CMK (cell line): ENCODE measurements around the gene DOLPP1.
A peak's percentile ranks its signal among the peaks of the same experiment; 100 is the strongest.
"Not testable (repeated sequence)": the region's sequence is repeated elsewhere in the genome, so short reads cannot be mapped to it uniquely, and the experiment has no call there.

Experiments used
- DNase-seq: peaks from one replicate; pipeline ENCODE4 v3.0.0-alpha.2; 2010; ENCODE audit warnings: low read depth

Gene DOLPP1, protein sequence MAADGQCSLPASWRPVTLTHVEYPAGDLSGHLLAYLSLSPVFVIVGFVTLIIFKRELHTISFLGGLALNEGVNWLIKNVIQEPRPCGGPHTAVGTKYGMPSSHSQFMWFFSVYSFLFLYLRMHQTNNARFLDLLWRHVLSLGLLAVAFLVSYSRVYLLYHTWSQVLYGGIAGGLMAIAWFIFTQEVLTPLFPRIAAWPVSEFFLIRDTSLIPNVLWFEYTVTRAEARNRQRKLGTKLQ

DNA sequence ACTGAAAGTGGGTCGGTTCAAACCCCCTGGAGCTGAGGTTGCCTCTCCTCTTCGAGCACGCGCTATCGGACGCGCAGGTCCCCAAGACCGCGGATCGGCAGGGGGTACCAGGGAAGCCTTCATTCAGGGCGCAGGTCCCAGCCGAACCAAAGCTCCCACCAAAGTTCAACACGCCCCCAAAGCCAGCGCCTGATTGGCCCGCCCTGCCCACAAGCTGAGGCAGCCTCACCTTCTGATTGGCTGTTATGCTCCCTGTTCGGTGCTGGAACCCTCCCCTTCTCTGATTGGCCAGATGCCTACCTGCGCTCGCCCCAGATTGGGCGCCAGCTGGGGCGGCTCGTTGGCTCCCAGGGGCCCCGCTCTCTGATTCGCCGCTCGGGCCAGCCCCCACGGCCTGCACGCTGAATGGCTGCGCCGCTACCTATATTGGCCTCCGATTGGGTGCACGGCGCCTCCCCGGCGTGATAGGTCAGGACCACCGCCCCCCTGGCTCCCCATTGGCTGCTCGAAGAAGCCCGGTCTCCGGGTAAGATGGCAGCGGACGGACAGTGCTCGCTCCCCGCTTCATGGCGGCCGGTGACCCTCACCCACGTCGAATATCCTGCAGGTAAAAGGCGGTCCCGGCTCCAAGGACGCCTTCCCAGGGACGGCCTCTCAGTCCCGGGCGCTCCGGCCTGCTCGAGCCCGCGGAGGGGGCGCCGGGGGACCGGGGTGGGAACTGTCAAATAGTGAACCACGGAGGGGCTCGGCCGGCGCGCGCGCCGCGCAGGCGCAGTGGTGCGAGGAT lies at the start of gene DOLPP1:
Gene DOLPP1 (plus strand): TSS at position 511 of the 787 bp plus-strand sequence. CDS start 21 bp downstream, at position 532.
- peak; percentile 98 for DNase-seq

DNA sequence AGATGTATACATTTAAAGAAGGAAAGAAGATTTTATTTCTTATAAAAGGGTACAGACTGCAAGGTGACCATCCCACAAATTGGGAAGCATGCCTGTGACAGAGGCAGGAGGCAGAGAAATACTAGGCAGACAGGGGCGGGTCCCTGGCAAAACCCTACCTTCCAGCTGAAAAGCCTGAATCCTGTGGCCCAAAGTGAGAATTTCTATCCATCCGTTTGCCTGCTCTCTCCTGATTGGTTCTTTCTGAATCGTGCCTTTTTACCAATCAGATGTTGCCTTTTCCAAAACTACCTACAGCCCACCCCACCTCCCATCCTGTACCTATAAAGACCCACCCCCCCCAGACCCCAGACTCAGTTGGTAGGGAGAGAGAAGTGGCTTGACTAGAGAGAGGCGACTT lies 49.4 kb upstream of the DOLPP1 start:
- no peak for DNase-seq

DNA sequence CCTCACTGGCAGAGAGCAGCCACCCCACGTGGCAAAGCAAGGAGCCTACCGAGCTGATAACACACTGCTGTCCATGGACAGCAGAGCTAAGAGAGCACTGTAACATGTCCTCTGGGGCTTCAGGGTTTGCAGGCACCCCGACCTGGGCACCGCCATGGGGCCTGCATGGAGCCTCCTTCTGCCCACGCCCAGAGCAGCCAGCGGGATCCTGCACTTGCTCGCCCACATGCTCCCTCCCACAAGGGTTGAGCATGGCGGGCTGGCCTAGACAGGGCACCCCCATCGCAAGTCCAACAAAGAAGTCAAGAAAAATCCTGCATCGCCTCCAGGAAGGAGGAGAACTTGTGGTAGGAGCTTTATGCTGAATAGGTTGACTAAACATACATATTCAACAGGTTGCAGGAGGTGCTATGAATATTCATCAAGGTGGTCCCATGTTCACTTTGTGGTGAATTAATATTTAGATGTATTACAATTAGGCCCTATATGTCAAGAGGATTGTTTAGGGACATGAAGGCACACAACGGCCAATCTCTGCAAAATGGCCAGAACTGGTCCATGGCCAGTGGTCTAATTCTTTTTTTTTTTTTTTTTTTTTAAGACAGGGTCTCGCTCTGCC lies 48.3 kb upstream of the DOLPP1 start:
- DNase-seq: no peak

DNA sequence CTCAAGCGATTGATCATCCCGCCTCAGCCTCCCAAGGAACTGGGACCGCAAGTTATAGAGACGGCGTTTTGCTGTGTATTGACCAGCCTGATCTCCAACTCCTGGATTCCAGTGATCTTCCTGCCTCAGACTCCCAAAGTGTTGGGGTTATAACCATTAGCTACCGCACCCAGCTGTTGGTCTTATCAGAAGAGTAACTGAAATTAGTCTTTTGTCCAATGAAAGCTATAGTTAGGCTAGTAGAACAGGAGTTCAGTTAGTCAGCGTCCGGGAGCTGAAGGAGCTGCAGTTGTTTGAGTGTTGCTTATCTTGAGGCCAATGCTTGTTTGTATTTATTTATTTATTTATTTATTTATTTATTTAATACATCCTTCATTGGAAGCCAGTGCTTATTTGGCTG lies 47.7 kb upstream of the DOLPP1 start:
- DNase-seq: no peak

DNA sequence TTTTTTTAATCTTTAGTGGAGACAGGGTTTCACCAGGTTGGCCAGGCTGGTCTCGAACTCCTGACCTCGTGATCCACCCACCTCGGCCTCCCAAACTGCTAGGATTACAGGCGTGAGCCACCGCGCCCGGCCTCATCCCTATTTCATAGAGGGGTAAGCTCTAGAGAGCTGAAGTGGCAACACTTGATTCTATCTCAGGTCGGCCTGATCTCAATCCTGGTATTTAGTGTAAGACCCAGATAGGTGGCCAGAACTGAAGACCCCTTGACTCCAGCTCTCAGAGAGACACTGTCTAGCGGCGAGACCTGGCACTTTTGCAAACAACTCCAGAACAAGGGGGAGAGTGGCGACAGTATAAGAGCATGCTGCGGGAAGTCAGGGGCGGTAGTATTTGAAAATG lies 45.1 kb upstream of the DOLPP1 start:
- not testable (repeated sequence) for DNase-seq

DNA sequence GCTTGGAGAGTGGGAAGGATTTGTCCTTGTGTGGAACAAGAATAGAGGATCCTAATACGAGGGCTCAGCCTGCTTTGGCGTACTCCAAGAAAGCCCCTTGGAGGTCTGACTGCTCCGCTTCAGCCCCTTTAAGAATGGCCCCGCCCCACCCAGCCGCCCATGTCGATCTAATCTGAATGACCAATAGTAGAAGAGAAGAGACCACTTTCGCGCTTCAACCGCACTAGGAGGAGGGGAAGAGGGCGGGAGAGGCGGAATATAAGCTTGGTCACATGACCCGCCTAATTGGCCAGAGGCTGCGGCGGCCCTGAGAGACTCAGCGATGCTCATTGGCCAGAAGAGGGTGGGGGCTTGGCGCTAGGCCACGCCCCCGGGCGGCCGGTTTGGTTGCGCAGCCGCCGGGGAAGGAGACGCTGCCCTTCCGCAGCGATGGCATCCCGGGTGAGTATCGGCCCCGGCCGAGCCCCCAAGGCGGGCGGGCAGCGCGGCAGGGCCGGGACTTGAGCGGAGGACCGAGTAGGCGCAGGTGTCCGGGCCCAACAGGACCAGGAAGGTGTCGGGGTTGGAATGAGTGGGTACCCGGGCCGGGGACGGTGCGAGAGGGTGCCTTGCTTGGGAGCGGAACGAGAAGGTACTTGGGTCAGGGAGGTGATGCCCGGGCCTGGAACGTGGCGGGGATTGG lies 44.5 kb upstream of the DOLPP1 start, which contains the start of gene MIGA2:
Gene MIGA2 (plus strand): TSS at position 386 of the 682 bp plus-strand sequence. CDS start 3,969 bp downstream, outside the sequence.
- peak; percentile 95 for DNase-seq

DNA sequence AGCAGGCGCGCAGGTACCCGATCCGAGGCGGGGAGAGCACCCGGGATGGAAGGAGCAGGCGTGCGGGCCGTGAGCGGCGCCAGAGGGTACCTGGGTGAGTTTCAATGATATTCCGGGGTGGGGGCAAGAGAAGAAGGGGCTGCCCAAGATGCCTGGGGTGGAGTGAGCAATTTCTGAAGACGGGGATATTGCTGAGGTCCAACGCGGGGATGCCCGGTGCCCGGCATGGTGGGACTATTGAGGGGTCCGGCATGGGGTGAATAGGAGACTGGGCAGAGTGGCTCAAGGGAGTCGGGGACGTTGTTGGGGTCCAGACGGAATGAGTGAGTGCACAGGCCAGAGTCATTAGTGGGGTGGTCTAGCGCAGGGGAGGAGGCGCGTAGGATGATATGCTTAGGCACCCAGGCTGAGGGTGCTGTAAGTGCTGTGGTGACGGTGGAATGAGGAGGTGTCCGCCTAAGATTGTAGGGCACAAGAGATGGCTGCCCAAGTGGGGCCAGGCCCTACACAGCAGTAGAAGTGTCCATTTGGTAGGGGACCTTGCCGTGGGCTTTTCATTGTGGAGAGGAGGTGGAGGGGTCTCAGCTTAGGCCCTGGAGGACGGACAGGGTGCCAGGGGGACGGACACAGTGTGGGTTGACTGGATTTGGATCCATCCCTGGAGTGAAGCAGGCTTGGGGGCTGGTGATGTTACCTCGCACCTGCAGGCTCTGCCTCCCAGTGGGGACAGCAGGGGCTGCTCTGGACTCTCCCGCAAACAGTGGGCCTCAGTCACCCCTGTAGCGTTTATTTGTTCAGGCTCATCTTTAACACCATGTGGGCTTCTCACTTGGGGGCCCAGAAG lies 43.8 kb upstream of the DOLPP1 start:
- DNase-seq: no peak

DNA sequence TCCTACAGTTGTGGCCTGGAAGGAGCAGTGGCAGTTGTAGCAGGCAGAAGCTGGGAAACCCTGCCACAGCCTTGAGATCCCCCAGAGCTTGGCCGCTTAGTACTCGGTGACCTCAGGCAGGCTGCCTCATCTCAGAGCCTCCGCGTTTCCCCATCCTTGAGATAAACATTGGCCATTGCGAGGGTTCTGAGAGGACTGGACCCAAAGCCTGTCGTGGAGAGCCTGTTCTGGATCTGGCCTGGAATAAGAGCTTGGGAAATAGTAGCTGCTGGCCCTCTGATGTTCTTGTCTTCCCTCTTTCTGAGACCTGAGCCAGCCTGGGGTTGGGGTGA lies 43.2 kb upstream of the DOLPP1 start:
- no peak for DNase-seq

DNA sequence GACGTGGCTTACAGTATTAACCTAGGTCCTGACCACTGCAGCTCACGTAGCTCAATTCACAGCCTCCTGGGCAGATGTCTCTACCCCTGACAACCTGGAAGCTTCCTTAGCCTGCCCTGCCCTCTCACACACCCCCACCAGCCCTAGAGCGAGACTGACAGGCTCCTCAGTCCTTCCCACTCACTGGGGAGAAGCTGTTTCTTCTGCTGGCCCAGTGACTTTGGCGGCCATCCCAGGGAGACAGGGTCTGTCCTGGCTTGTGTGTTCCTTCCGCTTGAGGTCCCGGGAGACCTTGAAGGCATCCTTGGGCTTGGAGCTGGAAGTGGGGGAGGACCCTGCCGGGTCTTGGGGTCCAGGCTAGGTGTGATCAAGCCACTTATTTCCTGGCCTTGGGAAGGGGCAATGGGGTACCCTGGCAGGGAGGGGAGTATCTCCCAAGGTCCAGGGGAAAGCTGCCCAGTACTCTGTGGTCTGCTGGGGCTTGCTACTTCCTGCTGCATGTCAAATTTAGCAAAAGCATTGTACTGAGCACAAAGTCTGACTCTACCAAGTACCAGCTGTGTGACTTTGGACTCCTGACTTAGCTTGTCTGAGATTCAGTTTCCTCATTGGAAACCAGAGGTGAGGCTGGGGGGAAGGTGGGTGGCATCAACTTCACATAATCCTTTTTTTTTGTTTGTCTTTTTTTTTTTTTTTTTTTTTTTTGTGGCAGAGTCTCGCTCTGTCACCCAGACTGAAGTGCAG lies 42.6 kb upstream of the DOLPP1 start:
- no peak for DNase-seq

DNA sequence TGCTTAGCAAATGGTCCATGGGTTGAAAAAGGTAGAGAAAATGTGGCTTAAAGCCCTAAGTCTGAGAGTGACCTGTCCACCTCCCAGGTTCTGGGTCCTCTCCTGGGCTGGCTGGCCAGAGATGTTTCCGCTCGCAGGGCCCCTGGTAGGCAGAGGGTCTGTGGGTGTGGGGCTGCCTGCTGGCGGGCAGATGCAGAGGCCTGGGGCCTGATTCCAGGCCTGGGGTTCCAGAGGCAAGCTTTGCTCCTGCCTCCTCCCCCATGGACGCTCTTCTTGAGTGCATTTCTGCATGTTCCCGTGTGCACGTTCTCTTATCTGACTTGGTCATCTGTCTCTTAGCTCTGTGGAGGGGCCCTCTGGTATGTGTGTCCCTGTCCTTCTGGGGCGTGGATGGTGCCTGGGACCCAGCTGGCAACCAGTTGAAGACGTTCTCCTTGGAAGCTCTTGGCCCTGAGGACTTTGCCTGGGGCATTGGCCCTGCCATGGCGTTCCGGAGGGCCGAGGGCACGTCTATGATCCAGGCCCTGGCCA lies 40.7 kb upstream of the DOLPP1 start:
- no peak for DNase-seq

DNA sequence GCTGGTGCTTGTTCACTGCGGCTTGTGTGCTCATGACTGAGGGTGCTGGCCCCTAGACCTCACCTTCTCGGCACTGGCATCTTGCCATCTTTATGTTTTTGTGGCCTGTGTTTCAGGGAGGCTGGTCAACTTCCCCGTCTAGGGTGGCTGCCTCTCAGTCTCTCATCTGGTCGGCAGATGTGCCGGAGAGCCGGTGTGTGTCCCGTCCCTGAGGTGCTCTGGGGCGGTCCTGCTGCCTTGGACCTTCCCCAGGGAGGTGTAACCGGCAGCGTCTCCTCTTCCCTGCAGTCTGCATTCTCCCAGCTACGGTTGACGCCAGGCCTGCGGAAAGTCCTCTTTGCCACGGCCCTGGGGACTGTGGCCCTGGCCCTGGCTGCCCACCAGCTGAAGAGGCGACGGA lies 38.9 kb upstream of the DOLPP1 start:
- no peak for DNase-seq

DNA sequence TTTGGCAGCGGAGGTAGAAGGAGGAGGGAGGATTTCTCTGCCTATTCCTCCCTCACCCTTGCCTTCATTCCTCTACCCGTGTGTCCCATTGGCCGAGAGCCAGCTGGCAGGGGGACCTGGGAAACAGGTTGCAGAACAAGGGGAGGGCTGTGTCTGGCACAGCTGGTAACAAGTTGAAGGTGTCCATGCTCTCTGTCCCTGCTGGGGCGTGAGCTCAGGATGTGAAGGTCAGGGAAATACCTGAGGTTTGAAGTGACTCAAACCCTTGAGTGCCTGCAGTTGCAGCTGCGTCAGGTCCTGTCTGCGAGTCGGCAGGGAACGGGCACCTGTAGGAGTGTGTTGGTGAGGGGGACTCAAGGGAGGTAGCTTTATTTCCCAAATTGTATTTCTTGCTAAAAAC lies 28.3 kb upstream of the DOLPP1 start:
- no peak for DNase-seq

DNA sequence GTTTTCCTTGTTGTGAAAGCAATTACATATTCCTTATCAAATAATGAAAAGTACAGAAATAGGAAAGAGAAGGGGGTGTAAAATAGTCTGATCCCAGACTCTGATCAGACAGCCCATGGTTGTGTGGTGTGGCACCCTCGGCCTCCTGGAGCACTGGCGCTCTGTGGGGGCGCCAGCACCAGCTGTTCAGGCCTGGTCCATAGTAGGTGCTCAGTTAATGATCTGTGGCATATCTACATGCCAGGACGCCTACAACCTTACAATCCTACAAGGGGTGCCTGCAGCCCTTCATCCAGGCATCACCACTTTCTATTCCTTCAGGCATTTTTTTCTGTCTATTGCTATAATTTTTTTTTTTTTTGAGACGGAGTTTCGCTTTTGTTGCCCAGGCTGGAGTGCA lies 27.9 kb upstream of the DOLPP1 start:
- no peak for DNase-seq

DNA sequence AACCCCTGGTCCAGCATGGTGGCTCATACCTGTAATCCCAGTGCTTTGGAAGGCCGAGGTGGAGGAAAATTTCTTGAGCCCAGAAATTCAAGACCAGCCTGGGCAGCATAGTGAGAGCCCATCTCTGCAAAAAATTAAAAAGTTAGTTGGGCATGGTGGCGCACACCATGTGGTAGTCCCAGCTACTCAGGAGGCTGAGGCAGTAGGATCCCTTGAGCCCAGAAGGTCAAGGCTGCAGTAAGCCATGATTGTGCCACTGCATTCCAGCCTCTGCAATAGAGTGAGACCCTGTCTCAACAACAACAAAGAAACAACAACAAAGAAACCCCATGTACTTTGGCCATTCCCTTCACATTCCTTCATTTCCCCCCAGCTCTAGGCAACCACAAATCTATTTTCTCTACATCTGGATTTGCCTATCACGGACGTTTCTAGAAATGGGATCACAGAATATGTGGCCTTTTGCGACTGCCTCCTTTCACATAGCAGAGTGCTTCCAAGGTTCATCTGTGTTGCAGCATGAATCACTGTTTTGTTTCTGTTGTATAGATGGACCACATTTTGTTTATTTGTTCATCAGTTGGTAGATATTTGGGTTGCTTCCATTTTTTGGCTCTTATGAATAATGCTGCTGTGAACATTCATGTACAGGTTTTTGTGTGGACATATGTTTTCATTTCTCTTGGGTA lies 26.6 kb upstream of the DOLPP1 start:
- no peak for DNase-seq

DNA sequence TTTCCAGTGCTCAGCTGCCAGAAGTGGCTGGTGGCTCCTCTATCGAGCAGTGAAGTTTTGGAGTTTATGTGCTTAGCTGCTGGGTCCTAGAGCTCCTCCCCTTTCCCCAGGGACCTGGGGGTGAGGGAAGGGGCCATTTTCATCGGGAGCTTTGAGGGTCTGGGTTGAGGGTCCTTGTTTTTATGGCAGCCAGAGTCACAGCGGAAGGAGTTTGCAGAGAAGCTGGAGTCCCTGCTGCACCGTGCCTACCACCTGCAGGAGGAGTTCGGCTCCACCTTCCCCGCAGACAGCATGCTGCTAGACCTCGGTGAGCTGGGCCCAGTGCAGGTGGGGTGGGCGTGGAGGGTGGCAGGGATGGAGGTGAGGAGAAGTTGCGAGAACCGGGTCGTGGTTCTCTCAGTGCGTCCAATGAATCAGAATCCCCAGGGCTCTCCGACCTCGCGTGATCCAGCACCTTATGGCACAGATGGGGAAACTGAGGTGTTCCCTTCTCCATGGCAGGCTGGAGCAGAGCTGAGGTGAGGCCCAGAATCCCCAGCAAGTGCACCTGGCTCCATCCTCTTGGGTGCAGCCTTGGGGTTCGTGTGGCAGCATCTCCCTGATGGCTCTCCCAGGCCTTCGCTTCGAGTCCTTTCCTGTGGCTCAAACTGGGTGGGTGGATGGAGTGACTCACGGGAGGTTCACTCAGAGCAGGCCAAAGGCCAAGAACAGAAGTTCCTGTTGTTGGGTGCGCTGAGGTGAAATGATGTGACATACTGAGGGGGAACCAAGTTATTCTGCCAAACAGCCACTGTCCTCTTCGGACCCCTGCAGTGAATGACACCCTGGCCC lies 21.7 kb upstream of the DOLPP1 start:
- no peak for DNase-seq

DNA sequence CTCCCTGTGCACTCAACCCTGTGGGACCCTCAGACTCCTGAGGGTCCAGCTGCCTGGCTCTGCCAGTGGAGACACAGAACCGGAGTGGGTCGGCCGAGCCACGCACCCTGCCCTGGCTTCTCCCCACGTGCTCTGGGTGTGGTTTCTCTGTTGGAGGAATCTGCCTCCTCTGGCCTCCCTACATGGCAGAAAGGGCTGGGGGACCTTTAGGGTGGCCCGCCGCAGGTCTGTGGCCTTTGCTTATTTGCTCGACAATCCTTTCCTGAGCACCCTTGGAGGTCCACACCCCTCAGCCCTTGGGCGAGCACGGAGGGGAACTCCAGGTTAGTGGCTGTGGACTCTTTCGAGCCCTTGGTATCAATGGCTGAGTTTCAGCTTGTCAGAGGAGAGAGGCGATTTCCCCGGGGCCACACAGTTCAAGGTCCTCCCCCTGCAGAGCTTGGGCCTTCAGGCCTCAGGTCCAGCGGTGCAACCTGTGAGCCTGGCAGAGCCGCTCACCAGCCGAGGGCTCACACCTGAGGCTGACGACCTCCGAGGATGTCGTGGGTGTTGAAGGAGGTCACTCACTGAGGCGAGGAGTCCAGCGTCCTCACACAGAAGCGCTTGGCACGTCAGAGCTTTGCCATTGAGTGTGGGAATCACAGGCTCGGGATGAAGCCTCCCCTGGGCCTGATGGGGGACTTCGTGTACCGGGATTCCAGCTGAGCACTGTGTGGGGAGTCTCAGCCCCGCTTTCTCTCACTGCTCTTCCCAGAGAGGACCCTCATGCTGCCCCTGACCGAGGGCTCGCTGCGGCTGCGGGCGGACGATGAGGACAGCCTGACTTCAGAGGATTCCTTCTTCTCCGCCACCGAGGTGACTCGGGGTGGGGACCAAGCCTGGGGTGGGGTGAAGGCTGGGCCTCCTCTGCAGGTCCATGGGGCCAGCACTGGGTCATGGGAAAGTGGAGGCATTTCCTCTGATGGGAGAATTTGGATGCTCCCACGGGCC lies 20.8 kb upstream of the DOLPP1 start:
- DNase-seq: no peak

DNA sequence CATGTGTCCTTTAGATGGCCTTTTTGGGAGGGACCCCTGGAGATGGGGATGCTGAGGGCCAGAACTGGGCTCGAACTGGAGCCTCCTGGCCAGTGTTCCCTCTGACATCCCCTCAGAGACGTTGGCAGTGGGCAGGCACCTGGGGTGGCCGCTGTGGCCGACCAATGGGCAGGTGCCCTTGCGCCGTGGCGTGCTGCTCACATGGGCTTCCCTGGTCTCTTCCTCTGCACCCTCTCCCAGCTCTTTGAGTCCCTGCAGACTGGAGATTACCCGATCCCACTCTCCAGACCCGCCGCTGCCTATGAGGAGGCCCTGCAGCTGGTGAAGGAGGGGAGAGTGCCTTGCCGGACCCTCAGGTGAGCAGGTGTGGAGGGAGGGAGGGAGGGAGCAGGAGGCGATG lies 19.9 kb upstream of the DOLPP1 start:
- no peak for DNase-seq

DNA sequence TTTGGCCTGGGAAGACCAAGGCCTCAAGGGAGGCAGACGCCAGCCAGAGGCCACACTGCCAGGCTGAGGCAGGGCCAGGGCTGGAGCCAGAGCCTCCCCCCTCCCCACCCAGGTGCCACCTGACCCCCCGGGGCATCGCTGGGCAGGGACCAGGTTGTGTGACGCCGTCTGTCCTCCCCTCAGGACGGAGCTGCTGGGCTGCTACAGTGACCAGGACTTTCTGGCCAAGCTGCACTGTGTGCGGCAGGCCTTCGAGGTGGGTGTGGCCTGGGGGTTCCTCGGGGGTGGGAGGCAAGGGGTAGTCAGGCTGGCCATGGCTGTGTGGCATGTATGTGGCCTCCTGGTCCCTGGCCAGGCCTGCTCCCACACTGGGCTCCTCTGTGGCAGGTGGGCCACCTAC lies 17.9 kb upstream of the DOLPP1 start:
- no peak for DNase-seq
